EL (cell line): ENCODE results near the gene DNAI1.
A peak's percentile ranks its signal among the peaks of the same experiment; 100 is the strongest.
"Not testable (repeated sequence)": the region's sequence is repeated elsewhere in the genome, so short reads cannot be mapped to it uniquely, and the experiment has no call there.

Experiments
- DNase-seq: peaks from one replicate; pipeline ENCODE4 v3.0.0-alpha.2; 2016

The DNAI1 gene

DNA sequence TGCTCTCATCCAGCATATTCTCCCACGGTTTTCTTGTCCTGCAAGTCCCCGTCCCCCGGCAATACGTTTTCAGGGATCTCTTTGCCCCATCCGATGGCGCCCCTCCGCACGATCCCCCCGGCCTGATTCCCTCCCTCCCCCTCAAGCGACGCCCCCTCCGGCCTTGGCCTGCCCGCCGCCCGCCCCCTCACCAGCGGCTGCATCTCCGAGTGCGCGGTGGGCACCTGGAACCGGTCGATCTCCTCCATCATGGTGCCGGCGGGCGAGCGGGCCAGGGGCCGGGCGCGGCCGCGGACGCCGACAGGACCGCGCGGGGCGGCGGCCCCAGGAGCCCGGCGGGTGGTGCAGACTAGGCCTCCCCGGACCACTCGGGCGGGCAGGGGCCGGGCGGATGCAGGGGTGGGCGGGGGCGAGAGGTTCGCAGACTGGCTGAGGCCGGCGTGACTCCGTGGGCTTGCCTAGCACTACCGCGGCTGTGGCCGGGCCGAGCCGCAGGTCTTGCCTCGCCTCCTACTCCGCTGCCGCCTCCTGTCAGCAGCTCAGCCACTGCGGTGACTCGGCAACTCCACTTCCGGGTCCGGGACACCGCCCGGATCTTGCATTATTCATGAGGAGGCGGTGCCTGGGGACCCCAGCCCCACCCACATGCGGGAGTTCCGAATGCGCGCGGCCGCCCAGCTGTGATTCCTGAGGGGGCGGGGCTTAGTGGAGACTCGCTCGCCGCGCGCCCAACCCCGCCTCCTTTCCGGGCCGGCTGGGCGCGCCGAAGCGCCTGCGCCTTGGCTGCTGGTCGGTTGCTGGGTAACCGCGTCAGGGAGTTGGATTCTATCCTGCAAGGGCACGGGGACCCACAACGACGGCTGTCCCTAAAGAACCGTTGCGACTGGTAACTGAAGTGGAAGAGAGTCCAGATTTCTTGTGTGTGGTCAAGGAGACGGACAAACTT is at the start of gene DNAI1, which contains the start of gene FAM219A:
TSS of gene DNAI1 (plus strand) at position 793 of the 946 bp plus-strand sequence. CDS start 201 bp downstream, outside the sequence.
TSS of gene FAM219A (minus strand) at position 558 of the 946 bp plus-strand sequence. CDS start at position 251, 307 bp downstream.
- peak; percentile 99 for DNase-seq

DNA sequence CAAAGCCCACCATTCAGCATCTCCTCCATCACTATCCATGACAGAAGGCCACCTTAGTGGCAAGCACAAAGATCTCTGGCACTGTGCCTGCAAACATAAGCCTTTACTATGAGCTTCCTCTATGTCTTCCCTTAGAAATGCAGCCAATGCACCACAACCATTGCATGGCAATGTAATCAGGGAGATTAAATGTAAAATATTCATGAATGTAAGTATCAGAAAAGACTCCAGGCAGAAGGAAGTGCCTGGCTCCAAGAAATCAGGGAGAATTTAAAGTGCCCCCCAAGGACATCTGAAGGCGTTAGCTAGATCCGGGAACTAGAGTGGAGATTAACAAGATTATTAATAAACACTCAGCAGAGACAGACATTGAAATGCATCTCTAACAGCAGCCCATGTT is 49.5 kb upstream of the DNAI1 start:
- no peak for DNase-seq

DNA sequence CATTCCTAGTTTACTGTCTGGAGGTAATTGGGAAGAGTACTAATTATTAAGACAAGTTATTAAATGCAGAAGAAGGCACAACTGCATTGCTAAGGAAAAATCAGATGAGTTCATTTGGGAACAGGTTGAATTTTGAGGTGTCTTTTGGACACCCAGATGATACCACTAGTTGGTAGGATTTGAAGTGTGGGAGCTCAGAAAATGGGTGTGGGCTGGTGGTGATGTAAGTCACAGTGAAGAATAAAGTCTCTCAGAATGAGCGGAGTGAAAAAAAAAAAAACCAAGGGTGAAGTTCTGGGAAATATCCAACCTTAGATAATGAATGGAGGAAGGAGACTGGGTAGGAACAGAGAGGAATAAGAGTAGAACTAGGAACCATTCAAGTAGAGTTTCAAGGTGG is 46.3 kb upstream of the DNAI1 start:
- no peak for DNase-seq

DNA sequence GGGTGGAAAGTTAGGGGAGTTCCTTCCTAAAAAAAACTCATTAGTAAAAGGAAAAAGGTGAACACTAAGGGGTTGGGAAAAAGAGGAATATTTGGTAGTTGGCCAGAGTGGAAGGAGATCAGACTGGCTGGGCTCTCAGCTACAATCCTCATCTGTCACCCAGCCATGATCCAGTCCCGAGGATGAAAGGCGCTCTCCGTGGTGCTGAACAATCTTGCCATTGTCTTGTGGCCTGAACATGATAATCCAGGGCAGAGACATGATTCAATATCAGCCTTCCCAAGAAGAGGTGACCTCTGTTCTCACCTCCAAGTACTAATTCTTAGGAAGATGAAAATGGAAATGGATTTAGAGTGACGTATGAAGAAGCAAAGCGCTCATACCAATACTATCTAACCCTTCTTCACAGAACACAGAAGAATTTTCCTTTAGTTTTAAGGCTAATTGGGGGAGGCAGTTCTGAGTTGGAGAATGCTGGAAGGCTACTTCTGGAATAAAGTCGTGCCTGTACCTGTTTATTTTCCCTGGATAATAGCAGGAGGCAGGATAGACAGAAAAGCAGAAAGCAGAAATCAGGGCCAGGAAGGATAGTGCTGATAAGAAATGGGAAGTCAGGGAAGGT is 45.3 kb upstream of the DNAI1 start:
- DNase-seq, result peak; percentile 35

DNA sequence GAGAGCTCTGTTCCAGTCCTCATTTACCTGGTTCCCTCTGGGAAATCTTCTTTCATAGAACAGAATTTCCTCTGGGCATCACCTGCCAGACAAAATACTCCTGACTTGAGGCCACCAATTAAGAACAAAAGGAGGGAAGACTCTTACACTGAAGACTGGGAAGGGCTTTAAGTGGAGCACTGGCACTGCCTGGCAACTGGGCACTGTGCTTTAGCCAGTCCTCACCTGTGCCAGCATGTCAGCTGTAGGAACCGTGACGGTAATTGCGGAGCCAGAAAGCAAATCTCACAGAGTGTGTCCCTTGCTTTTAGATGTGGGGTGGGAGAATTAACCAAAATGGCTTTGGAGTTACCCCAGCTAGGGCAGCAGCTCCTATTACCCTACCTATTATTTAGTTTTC is 40.9 kb upstream of the DNAI1 start:
- no peak for DNase-seq

DNA sequence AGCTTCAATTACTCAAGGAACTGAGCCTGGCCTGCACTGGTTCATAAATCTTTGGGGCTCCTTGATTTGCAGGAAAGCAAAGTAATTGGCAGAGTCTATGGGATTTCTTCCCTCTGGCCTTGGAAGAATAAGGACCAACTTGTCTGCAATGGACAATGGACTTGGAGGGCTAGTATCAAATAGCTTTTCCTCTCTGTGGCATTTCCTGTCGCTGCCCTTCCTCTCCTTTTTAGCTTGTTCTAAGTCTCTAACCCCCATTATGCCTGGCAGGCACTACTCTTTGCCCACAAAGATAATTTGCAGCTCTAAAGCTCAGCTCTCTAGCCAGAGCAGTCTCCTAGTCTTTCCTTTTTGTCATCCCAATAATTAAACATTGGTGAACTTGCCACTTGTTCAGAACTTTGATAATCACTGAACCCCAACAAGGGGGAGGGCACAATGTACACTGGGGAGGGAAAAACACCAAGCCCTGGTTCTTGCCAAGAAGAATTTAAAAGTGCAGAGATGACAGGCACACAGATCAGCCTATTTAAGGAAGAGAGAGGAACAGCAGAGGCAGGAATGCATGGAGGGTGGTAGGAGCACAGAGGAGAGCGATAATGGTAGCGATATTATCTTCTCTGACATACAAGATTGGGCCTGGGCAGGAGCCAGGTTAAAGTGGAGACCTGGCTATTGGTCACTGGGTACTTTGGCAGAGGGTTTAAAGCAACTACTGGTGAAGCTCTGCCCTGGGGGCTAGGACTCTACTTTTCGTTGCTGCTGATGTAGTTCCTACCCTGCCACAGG is 38.7 kb upstream of the DNAI1 start:
- DNase-seq, result no peak

DNA sequence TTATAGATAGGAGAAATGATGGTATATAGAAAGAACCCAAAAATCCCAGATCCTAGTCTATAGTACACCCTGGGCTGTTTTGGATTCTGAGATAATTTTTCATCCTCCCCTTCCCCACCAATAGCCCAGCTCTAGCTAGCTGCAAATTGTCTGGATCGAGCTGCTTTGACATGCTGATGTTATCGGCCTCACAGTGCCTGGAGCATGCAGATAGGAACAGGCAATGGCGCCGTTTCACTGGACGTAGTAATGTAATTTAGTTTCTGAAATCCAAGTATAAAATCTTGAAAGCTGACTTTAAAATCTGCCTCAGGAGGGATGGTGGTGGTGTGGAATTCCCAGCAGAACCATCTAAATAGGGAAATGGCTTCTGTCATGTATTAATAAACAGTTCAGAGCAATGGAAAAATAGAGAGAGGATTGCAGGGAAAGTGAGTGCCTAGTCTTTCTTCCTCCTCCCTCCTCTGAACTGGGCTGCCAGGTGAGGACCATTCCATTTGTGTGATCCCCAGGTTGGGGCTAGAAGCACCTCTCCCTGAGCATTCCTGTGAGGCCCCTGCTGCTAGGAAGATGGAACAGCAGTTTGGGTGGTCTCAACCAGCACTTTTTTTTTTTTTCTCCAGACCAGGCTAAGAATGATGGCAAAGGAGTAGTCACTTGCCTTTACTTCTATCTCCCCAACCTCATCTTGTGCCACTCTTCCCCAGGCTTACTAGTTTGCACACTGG is 32.1 kb upstream of the DNAI1 start:
- DNase-seq, result no peak

DNA sequence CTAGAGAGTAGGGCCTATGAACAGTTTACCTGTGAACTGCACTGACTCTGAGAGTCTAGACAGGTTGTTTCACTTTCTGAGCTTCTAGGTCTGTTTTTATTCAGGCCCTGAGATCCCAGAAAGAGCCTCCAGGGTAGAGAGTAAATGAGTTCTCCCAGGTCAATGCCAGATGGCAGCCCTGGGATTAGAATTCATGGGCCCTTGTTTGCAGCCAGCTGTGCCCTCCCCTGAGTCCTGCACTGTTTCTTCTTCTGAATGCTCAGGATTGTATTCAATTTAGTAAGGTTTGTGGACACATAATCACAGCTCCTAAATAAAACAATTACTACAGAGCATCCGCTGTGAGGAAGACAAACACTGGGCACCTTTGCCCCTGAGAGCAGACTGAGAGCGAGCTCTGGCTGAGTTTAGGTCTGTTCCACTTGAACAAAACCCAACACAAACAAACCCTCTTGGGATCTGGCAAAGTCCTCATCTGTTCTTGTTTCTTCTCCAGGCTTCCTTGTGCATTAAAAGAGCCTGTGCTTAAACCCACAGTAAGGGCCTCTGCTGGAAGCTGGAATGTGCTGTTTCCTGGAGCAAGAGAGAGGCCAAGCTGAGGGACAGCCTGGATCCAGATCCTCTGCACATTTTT is 30.2 kb upstream of the DNAI1 start:
- no peak for DNase-seq

DNA sequence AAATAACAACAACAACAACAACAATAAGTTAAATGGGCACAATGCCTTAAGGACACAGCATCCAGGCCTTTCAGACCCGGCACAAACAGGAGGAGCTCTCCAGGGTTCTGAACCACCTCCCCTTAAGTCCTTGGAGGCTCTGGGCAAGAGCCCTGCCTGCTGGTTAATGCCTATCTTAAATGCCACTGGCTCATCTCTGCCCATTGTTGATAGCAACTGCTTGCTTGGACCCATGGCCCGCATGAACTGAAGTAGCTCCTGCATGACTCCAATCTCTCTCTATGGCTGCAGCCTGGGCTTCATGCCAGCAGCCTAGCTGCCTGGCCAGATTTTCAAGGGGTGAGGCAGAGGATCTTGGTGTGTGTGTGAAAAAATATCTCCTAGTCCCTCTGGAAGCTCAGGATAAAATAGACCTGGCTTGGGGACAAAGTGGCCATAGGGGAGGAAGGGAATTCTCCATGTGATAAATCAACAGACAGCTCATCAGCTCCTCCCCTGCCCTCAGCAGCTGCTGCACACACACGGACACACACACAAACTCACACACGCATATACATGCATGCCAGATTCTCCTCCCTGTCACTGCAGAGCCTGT is 27.7 kb upstream of the DNAI1 start:
- DNase-seq, result peak; percentile 73

DNA sequence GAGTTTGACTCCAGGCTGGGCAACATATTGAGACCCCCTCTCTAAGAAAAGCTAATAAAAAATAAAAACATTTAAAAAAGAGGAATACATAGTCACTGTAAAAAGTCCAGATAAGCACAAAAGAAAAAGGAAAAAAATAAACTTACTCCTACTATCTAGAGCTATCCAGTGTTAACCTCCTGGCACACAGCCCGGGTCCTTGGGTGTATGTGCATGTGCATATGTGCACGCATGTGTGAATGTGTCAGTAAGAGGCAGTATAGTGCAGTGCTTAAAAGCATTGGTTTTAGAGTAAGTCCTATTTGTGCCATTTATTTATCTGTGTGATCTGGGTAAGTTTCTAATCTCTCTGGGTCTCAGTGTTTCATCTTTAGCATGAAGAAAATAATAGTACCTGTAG is 26.9 kb upstream of the DNAI1 start:
- no peak for DNase-seq

DNA sequence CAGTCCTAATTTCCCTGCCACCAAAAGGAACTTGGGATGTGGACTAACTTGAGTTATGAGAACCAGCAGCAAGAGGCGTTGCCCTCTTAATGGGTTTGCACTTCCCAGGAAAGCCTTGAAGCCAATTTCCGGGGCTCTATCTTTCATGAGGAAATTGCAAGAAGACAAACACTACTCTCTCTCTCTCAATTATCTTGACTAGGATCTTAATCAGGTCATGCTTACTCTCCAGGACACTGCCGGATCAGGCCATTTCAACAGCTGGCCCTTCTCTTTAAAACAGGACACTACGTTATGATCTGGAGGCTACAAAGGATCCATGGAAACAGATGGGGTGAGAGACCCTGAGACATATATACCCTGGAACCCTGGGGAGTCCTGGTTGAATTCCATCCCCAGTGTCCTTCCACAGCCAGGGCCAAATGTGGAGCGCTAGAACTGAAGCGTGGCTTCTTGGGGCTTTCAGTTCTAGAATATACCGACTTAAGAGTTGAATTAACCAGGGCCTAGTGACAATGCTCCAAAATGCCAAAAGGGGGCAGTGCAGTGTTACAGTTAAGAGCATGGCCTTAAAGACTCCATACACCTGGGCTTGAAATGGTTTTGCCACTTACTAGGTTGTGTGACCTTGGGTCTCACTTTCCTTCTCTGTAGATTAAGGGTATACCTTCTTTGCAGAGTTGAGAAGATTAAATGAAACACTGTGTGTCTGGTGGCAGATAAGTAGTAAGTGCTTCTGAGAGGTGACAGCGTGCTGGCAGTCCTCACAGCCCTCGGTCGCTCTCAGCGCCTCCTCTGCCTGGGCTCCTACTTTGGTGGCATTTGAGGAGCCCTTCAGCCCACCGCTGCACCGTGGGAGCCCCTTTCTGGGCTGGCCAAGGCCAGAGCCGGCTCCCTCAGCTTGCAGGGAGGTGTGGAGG is 21.3 kb upstream of the DNAI1 start:
- peak; percentile 63 for DNase-seq

DNA sequence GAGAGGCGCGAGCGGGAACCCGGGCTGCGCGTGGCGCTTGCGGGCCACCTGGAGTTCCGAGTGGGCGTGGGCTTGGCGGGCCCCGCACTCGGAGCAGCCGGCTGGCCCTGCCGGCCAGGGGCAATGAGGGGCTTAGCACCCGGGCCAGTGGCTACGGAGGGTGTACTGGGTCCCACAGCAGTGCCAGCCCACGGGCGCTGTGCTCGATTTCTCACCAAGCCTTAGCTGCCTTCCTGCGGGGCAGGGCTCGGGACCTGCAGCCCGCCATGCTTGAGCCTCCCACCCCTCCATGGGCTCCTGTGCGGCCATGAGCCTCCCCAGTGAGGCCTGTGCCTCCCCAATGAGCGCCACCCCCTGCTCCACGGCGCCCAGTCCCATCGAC is 20.7 kb upstream of the DNAI1 start:
- not testable (repeated sequence) for DNase-seq

DNA sequence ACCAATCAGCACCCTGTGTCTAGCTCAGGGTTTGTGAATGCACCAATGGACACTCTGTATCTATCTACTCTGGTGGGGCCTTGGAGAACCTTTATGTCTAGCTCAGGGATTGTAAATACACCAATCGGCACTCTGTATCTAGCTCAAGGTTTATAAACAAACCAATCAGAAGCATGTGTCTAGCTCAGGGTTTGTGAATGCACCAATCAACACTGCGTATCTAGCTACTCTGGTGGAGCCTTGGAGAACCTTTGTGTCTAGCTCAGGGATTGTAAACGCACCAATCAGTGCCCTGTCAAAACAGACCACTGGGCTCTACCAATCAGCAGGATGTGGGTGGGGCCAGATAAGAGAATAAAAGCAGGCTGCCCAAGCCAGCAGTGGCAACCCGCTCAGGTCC is 20.1 kb upstream of the DNAI1 start:
- not testable (repeated sequence) for DNase-seq

DNA sequence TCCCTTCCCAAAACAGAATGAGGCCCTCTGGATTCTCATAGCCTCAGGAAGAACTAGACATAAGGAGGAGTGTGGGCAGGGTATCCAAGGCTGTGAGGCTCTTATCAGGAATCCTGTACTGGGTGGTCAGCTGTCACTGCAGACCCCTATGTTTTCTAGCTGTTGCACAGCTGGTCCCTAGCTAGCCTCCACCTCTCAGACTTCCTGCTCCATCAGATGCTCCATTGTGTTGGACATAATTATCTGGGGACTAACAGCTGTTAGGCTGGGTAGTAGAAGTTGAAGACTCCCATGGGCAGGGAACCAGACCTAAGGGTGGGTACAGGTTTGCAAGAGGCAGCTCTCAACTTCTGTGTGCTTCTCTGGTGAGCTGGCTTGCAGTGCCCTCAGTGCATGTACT is 18.6 kb upstream of the DNAI1 start:
- no peak for DNase-seq

DNA sequence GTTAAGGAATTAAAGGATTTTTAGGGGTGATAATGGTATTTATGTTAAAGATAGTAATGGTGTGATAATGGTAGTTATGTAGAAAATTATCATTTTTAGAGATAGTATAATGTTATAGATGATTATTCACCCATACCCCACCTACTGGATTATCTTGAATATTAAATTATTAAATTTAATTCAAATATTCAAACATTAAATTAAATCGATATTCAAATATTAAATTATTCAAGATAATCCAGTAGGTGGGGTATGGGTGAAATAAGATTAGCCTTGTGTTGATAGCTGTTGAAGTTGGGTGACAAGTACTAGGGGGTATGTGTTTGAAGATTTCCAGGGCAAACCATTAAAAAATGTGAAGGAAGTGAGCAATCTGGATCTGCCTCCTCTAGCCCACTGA is 15.8 kb upstream of the DNAI1 start:
- no peak for DNase-seq

DNA sequence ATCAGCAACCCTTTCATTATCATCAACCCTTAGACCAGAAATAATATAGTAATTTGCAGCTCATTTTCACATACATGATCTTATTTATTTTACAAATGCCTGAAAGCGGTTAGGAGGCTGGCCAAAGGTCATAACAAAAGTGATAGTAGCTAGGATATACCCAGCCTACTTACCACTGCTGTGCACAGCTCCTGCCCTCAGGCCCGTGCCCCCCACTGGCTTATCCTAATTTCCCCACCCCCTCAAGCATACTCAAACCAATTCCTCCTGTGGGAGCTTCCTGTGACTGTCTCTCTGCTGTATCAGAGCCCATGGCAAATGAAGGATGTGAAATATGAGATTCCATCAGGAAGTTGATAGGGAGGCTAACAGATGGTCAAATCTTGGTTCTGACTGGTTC is 15.1 kb upstream of the DNAI1 start:
- DNase-seq, result no peak

DNA sequence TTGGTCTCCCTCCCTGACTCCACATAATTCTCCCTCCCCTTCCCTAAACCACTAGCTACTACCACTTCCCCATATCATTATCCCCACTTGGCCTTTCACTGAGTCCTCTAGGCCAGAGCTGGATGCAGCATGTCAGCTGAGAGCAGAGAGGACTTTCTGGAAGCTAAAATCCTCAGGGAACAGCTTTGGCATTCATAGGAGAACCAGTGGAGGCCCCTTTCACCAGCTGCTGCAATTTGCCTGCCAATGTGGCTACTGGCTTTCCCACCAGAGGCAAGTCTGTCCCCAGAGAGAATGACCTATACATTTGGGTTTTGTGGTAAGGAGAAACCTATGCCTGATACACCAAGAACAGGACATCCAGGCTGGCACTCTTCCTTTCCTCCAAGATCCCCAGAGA is 14.6 kb upstream of the DNAI1 start:
- no peak for DNase-seq

DNA sequence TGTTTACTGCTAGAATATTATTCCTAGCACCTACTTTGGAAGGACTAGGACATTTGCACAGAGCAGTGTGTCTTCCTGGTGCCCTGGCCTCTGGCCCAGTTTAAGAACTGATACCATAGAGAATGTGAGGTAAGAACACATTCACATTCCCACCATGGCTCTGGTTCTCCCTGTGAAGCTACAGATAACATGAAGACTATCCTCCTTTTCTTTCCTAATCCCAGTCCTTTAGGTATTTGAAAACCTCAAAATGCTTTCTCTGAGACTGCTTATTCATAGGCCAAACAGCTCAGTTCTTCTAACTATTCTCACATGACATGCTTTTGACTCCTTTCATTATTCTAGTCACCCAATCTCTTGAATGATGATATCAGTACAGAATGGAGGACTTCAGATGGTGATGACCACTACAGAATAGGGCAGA is 12.1 kb upstream of the DNAI1 start:
- DNase-seq, result peak; percentile 35

DNA sequence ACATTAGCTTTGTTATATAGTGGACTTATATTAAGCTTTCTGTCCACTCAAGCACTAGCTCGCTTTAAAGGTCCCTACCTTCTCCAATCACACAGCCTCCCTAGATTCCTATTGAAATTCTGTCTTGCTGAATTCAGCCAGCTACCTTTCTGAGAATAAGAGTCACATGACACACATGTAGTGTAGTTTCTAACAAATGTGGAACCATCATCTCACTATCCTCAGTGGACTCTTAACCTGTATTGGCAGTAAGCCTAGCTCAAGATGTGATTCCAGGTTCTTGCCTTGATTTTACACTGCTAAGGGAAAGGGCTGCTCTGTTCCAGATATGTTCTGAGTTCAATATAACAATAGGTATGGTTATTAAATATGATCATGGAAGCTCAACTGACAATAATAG is 11.7 kb upstream of the DNAI1 start:
- no peak for DNase-seq

DNA sequence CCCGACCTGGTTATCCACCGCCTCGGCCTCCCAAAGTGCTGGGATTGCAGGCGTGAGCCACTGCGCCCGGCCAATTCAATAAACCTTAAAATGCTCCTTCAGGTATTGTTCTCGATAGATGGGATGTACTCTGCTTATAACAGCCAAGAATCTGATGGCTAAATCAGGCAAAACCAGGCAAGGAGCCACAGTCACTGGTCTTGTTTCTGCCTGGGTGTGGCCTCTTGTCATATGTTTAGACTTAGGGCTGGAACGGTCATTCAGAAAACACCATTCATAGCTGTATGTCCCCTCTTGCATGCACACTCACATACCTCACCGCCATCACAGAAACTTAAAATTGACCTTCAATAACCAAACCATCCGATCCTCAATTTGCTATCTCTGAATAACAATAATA is 8.0 kb upstream of the DNAI1 start:
- no peak for DNase-seq

DNA sequence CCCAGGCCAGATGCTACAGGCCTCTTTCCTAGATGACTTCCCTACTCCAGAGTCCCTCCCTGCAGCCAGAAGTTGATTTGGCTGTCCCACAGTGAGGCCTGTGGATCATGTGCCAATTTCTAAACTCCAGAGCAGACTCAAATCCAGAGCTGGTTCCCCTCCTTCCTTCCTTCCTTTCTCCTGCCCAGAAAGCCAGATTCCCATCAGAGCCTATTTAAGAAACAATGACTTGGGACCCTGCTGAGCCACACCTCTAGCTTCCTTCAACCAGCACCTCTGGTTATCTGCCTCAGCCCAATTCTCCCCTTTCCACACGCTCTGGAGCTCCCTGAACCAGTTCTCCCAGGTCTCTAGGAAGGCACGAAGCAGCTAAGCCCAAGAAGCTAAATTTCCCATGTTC is 7.5 kb upstream of the DNAI1 start:
- no peak for DNase-seq
